ENCODE results near the gene PAPSS1. TPM values are rescaled to one million over a fixed set of nuclear protein-coding genes. Genes with fewer than 3 reads are reported as not detected.
A peak's percentile ranks its signal among the peaks of the same experiment; 100 is the strongest.

PAPSS1 gene
- total RNA-seq, 1 donor from 2014 or later, result 140 TPM

GRCh38 chr4:107757283-107757682 is 37.2 kb upstream of the PAPSS1 start:
- Histone ChIP-seq H3K4me2 (no peak overlapping the region), H3K4me1 (no peaks in the 10 kb centered on the region), H3F3A (ENCODE audit: low read depth) (no peaks in the 10 kb centered on the region), H3K36me3 (no peaks in the 10 kb centered on the region), H3K9ac (no peak overlapping the region), H2AFZ (replicated peaks) (peak overlapping the region; percentile 7), H3K4me3 (no peak overlapping the region), H3K27ac (no peak overlapping the region), H3K27me3 (no peaks in the 10 kb centered on the region), H4K20me1 (ENCODE audit: low read depth) (no peaks in the 10 kb centered on the region), H3K9me3 (ENCODE audit: low read depth) (no peaks in the 10 kb centered on the region), H3K79me2 (ENCODE audit: low read depth) (no peaks in the 10 kb centered on the region)
- H3K27me3 Mint-ChIP-seq (ENCODE audit: insufficient read depth, low read depth), result no peaks in the 10 kb centered on the region
- H3K9me3 Mint-ChIP-seq, result peaks cover 5% of the 10 kb centered on the region
- no peak for DNase-seq (ENCODE audit: low spot score)
- TF ChIP-seq EZH2 (IDR thresholded peaks at IDR 0.05) (no peak), EZH2phosphoT487 (IDR thresholded peaks at IDR 0.05) (no peak), CTCF (IDR thresholded peaks at IDR 0.05) (no peak)
- no peak overlapping the region for H3K27ac Mint-ChIP-seq
- peaks cover 2% of the 10 kb centered on the region for H3K36me3 Mint-ChIP-seq
- H3K4me3 Mint-ChIP-seq, result no peak overlapping the region
- H3K4me1 Mint-ChIP-seq, result no peaks in the 10 kb centered on the region

- H3K9me3 ChIP-seq (ENCODE audit: low read depth), result no peaks in the 10 kb centered on the region
- H2AFZ ChIP-seq (replicated peaks), result no peak overlapping the region
- H4K20me1 ChIP-seq (ENCODE audit: low read depth), result no peaks in the 10 kb centered on the region
- Mint-ChIP-seq H3K27ac (no peak overlapping the region), H3K4me1 (no peaks in the 10 kb centered on the region), H3K36me3 (peaks cover 2% of the 10 kb centered on the region), H3K4me3 (no peak overlapping the region), H3K27me3 (ENCODE audit: insufficient read depth, low read depth) (no peaks in the 10 kb centered on the region), H3K9me3 (peaks cover 5% of the 10 kb centered on the region)
- no peaks in the 10 kb centered on the region for H3K27me3 ChIP-seq
- DNase-seq (ENCODE audit: low spot score), result no peak
- no peak overlapping the region for H3K27ac ChIP-seq
- no peak overlapping the region for H3K9ac ChIP-seq
- H3K79me2 ChIP-seq (ENCODE audit: low read depth), result no peaks in the 10 kb centered on the region
- H3K4me2 ChIP-seq, result no peak overlapping the region
- no peak for TF ChIP-seq EZH2 (IDR thresholded peaks at IDR 0.05)
- TF ChIP-seq EZH2phosphoT487 (IDR thresholded peaks at IDR 0.05), result no peak
- TF ChIP-seq CTCF (IDR thresholded peaks at IDR 0.05), result no peak
- no peaks in the 10 kb centered on the region for H3K36me3 ChIP-seq
- H3F3A ChIP-seq (ENCODE audit: low read depth), result no peaks in the 10 kb centered on the region
- H3K4me3 ChIP-seq, result no peak overlapping the region
- no peaks in the 10 kb centered on the region for H3K4me1 ChIP-seq
Observed at GRCh38 chr4:107755841-107756356, 35.9 kb upstream of the PAPSS1 start.

DNA sequence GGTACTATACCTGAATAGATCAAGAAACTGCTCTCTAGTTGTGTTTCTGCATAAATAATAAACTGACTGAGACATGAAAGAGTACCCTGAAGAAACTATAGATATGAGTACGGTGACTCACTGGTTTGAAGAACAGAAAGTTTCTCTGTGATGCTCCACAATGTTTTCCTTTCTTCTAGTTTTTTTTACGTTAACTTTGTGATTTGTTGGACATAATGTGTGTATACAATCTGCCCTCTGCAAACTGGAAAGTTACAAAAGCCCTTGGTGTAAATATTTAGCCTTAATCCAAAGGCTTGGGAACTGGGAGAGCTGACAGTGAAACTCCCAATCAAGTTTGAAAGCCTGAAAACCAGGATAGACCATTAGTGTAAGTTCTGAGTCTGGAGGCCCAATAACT is 31.6 kb upstream of the PAPSS1 start:
- no peak for TF ChIP-seq EZH2phosphoT487 (IDR thresholded peaks at IDR 0.05)
- no peak for TF ChIP-seq CTCF (IDR thresholded peaks at IDR 0.05)
- no peak for TF ChIP-seq EZH2 (IDR thresholded peaks at IDR 0.05)
- Histone ChIP-seq H3K4me1 (no peaks in the 10 kb centered on the region), H3F3A (ENCODE audit: low read depth) (no peaks in the 10 kb centered on the region), H3K9me3 (ENCODE audit: low read depth) (no peaks in the 10 kb centered on the region), H3K4me2 (no peak overlapping the region), H3K27ac (no peak overlapping the region), H3K36me3 (no peaks in the 10 kb centered on the region), H3K79me2 (ENCODE audit: low read depth) (no peaks in the 10 kb centered on the region), H2AFZ (replicated peaks) (no peak overlapping the region), H3K27me3 (no peaks in the 10 kb centered on the region), H4K20me1 (ENCODE audit: low read depth) (no peaks in the 10 kb centered on the region), H3K4me3 (no peak overlapping the region), H3K9ac (no peak overlapping the region)
- peaks cover 2% of the 10 kb centered on the region for H3K36me3 Mint-ChIP-seq
- H3K9me3 Mint-ChIP-seq, result peaks cover 3% of the 10 kb centered on the region
- peaks cover 3% of the 10 kb centered on the region for H3K27me3 Mint-ChIP-seq (ENCODE audit: insufficient read depth, low read depth)
- no peak overlapping the region for H3K4me3 Mint-ChIP-seq
- DNase-seq (ENCODE audit: low spot score), result no peak
- H3K27ac Mint-ChIP-seq, result no peak overlapping the region
- no peaks in the 10 kb centered on the region for H3K4me1 Mint-ChIP-seq

Data from neural progenitor cell (in vitro differentiated cells).